Retinal pigment epithelial cell (primary cell): ENCODE data around the gene CFD.

Source experiments
- DNase-seq: peaks from one replicate; pipeline ENCODE4 v3.0.0-alpha.2; 2010; ENCODE audit warnings: low read depth
- H3K4me3 ChIP-seq: 2 replicates; pipeline ENCODE4 v1.5.1; 2011; ENCODE audit warnings: mild to moderate bottlenecking, low read length, control low read depth, moderate library complexity
- TF ChIP-seq, protein P1 (sequence below): conservative IDR thresholded peaks from 2 replicates; pipeline ENCODE4 v1.5.1; 2011; ENCODE audit warnings: low read depth, low read length, control low read depth, inconsistent platforms

CFD gene

GRCh38 chr19:858868-859843 is at the start of gene CFD:
Gene CFD, plus strand, starts transcription at chr19:859664. Its CDS starts 26 bp downstream, at chr19:859690.
- TF ChIP-seq, protein P1, sequence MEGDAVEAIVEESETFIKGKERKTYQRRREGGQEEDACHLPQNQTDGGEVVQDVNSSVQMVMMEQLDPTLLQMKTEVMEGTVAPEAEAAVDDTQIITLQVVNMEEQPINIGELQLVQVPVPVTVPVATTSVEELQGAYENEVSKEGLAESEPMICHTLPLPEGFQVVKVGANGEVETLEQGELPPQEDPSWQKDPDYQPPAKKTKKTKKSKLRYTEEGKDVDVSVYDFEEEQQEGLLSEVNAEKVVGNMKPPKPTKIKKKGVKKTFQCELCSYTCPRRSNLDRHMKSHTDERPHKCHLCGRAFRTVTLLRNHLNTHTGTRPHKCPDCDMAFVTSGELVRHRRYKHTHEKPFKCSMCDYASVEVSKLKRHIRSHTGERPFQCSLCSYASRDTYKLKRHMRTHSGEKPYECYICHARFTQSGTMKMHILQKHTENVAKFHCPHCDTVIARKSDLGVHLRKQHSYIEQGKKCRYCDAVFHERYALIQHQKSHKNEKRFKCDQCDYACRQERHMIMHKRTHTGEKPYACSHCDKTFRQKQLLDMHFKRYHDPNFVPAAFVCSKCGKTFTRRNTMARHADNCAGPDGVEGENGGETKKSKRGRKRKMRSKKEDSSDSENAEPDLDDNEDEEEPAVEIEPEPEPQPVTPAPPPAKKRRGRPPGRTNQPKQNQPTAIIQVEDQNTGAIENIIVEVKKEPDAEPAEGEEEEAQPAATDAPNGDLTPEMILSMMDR = no peak
- no peak within 1 kb of the TSS for H3K4me3 ChIP-seq

GRCh38 chr19:810077-810855 is 49.2 kb upstream of the CFD start:
- TF ChIP-seq, protein P1 = no peak
- no peak overlapping the region for H3K4me3 ChIP-seq
- DNase-seq = no peak

More at GRCh38 chr19:858868-859843, at the start of gene CFD:
- DNase-seq = no peak

- TF ChIP-seq, protein P1 = no peak
- H3K4me3 ChIP-seq = no peak overlapping the region
- no peak for DNase-seq
Observed at GRCh38 chr19:810883-811489, 48.5 kb upstream of the CFD start.

DNA sequence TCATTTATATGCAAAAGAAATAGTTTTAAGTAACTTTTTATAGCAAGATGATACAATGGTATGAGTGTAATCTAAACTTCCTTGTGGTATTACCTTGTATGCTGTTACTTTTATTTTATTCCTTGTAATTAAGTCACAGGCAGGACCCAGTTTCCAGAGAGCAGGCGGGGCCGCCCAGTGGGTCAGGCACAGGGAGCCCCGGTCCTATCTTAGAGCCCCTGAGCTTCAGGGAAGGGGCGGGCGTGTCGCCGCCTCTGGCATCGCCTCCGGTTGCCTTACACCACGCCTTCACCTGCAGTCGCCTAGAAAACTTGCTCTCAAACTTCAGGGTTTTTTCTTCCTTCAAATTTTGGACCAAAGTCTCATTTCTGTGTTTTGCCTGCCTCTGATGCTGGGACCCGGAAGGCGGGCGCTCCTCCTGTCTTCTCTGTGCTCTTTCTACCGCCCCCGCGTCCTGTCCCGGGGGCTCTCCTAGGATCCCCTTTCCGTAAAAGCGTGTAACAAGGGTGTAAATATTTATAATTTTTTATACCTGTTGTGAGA is 47.9 kb upstream of the CFD start:
- no peak overlapping the region for H3K4me3 ChIP-seq
- TF ChIP-seq, protein P1 = no peak
- DNase-seq = no peak

- no peak for DNase-seq
- TF ChIP-seq, protein P1 = no peak
- no peak overlapping the region for H3K4me3 ChIP-seq
Observed at GRCh38 chr19:812049-812746, 47.3 kb upstream of the CFD start.

- no peak for DNase-seq
- H3K4me3 ChIP-seq = no peak overlapping the region
- TF ChIP-seq, protein P1 = no peak
Observed at GRCh38 chr19:812747-813218, 46.7 kb upstream of the CFD start.
